ENCODE results near the gene SPECC1.

- no peak for TF ChIP-seq CTCF (IDR thresholded peaks at IDR 0.05 in 2 of 3, conservative IDR thresholded peaks at IDR 0.05 in 1 of 3; ENCODE audit: borderline replicate concordance in 1 of 3, insufficient read depth in 1 of 3, low read depth in 2 of 3, low read length in 2 of 3)
- TF ChIP-seq MAX (IDR thresholded peaks at IDR 0.05), result no peak
- no peak for TF ChIP-seq RAD21 (IDR thresholded peaks at IDR 0.05; ENCODE audit: low read depth)
- no peak for TF ChIP-seq POLR2AphosphoS5 (IDR thresholded peaks at IDR 0.05; ENCODE audit: low read depth, low read length)
- no peak for TF ChIP-seq POLR2A (IDR thresholded peaks at IDR 0.05; ENCODE audit: borderline replicate concordance, extremely low read depth, insufficient read depth, insufficient read length)
- no peak for TF ChIP-seq CEBPB (IDR thresholded peaks at IDR 0.05; ENCODE audit: low read depth)
- no peak for TF ChIP-seq FOSL1 (IDR thresholded peaks at IDR 0.05; ENCODE audit: low read depth)
Observed at GRCh38 chr17:20197272-20197926, 188.2 kb downstream of the SPECC1 start.

Measured in HCT116 (cell line).